WTC11 (cell line): ENCODE measurements around the gene GTF2A1L. TPM values are rescaled to one million over a fixed set of nuclear protein-coding genes. Genes with fewer than 3 reads are reported as not detected.

ENCODE experiments used
- ATAC-seq: fragments of 200-7000 bp; cut with Tn5 transposase; 2 replicates; pipeline ENCODE4 v1.10.0; 2021; ENCODE audit warnings: mild to moderate bottlenecking, moderate library complexity
- Bru-seq: library from RNA; stranded (reverse); fragments of 400-500 nt; gene quantifications from one replicate; lab custom pipeline; 2021; lab: Mats Ljungman, UMichigan
- CTCF ChIA-PET: fragments of 300-600 bp; sonication (Branson Sonifier 250); formaldehyde crosslinking; loops from one replicate; lab custom pipeline; 2021; ENCODE audit warnings: antibody characterized with exemption; lab: Charles Lee
- POLR2A ChIA-PET: fragments of 350-600 bp; sonication (Branson Sonifier 250); formaldehyde crosslinking; loops from one replicate; lab custom pipeline; 2021; ENCODE audit warnings: antibody characterized with exemption; lab: Charles Lee
- DNase-seq: peaks from one replicate; pipeline ENCODE4 v3.0.0; 2021; ENCODE audit warnings: low spot score
- H3K27ac Mint-ChIP-seq: 2 replicates; pipeline ENCODE4 v1.8.0; 2021; ENCODE audit warnings: mixed read lengths
- H3K27me3 Mint-ChIP-seq: 2 replicates; pipeline ENCODE4 v1.8.0; 2021; ENCODE audit warnings: low read depth, mild to moderate bottlenecking, moderate library complexity, mixed read lengths
- H3K36me3 Mint-ChIP-seq: 2 replicates; pipeline ENCODE4 v1.8.0; 2021; ENCODE audit warnings: mixed read lengths
- H3K4me1 Mint-ChIP-seq: 2 replicates; pipeline ENCODE4 v1.8.0; 2022; ENCODE audit warnings: mixed read lengths
- H3K4me3 Mint-ChIP-seq: 2 replicates; pipeline ENCODE4 v1.8.0; 2021; ENCODE audit warnings: mild to moderate bottlenecking, moderate library complexity, mixed read lengths
- H3K9me3 Mint-ChIP-seq: 2 replicates; pipeline ENCODE4 v1.8.0; 2021; ENCODE audit warnings: mixed read lengths
- CBFB ChIP-seq: sonication (generic); formaldehyde crosslinking; IDR thresholded peaks from 2 replicates; pipeline ENCODE4 v1.8.1; 2022; ENCODE audit warnings: mild to moderate bottlenecking, low read depth, missing genetic modification reagents
- CREB1 ChIP-seq: sonication (generic); formaldehyde crosslinking; IDR thresholded peaks from 2 replicates; pipeline ENCODE4 v1.8.0; 2023; ENCODE audit warnings: mild to moderate bottlenecking, missing genetic modification reagents
- FOXJ3 ChIP-seq: sonication (generic); formaldehyde crosslinking; IDR thresholded peaks from 2 replicates; pipeline ENCODE4 v1.9.0; 2021; ENCODE audit warnings: missing genetic modification reagents, mild to moderate bottlenecking, borderline replicate concordance
- IRF2 ChIP-seq: sonication (generic); formaldehyde crosslinking; IDR thresholded peaks from 2 replicates; pipeline ENCODE4 v1.8.0; 2022; ENCODE audit warnings: low read depth, missing genetic modification reagents, borderline replicate concordance
- JUN ChIP-seq: sonication (generic); formaldehyde crosslinking; IDR thresholded peaks from 2 replicates; pipeline ENCODE4 v1.8.0; 2023; ENCODE audit warnings: mild to moderate bottlenecking, missing genetic modification reagents
- MXD4 ChIP-seq: fragments of 250-450 bp; sonication (Bioruptor Pico); IDR thresholded peaks from 2 replicates; pipeline ENCODE4 v1.8.0; 2021; ENCODE audit warnings: mild to moderate bottlenecking, moderate library complexity, borderline replicate concordance
- NFATC4 ChIP-seq: fragments of 250-450 bp; sonication (Bioruptor Pico); IDR thresholded peaks from 2 replicates; pipeline ENCODE4 v1.9.0; 2021; ENCODE audit warnings: mild to moderate bottlenecking
- NFE2L1 ChIP-seq: sonication (generic); formaldehyde crosslinking; IDR thresholded peaks from 2 replicates; pipeline ENCODE4 v1.8.1; 2023; ENCODE audit warnings: missing genetic modification reagents
- NR2C2 ChIP-seq: sonication (generic); formaldehyde crosslinking; IDR thresholded peaks from 2 replicates; pipeline ENCODE4 v1.8.0; 2022; ENCODE audit warnings: mild to moderate bottlenecking, missing genetic modification reagents
- SOX15 ChIP-seq: fragments of 250-450 bp; sonication (Bioruptor Pico); IDR thresholded peaks from 2 replicates; pipeline ENCODE4 v1.9.0; 2021; ENCODE audit warnings: mild to moderate bottlenecking
- ZNF263 ChIP-seq: sonication (generic); formaldehyde crosslinking; IDR thresholded peaks from 2 replicates; pipeline ENCODE4 v1.8.1; 2022; ENCODE audit warnings: low read depth, mild to moderate bottlenecking, moderate library complexity, missing genetic modification reagents
- long read RNA-seq, 3 experiments: library from RNA in 1 of 3; library from capped mRNA in 1 of 3; library from polyadenylated mRNA in 1 of 3; unstranded in 2 of 3; stranded (forward) in 1 of 3; transcript quantifications; one replicate each; pipeline ENCODE4 v2.0.0, GENCODE V29; 2021
- total RNA-seq: library from RNA; stranded (reverse); gene quantifications from 3 replicates; pipeline ENCODE4 v1.2.3, GENCODE V29; 2021
- TF ChIP-seq, protein P1 (sequence below): sonication (generic); formaldehyde crosslinking; IDR thresholded peaks from 2 replicates; pipeline ENCODE4 v1.8.1; 2023; ENCODE audit warnings: mild to moderate bottlenecking, moderate library complexity, missing genetic modification reagents
- TF ChIP-seq, protein P2 (sequence below): sonication (generic); formaldehyde crosslinking; IDR thresholded peaks from 2 replicates; pipeline ENCODE4 v1.8.1; 2023; ENCODE audit warnings: mild to moderate bottlenecking, missing genetic modification reagents
- TF ChIP-seq, protein P3 (sequence below): sonication (generic); formaldehyde crosslinking; IDR thresholded peaks from 2 replicates; pipeline ENCODE4 v1.8.1; 2023; ENCODE audit warnings: mild to moderate bottlenecking, missing genetic modification reagents, borderline replicate concordance
- TF ChIP-seq, protein P4 (sequence below): sonication (generic); formaldehyde crosslinking; IDR thresholded peaks from 2 replicates; pipeline ENCODE4 v1.8.1; 2023; ENCODE audit warnings: mild to moderate bottlenecking, missing genetic modification reagents
- TF ChIP-seq, protein P5 (sequence below): sonication (generic); formaldehyde crosslinking; IDR thresholded peaks from 2 replicates; pipeline ENCODE4 v1.8.1; 2023; ENCODE audit warnings: mild to moderate bottlenecking, missing genetic modification reagents, moderate library complexity
- TF ChIP-seq, protein P6 (sequence below): sonication (generic); formaldehyde crosslinking; IDR thresholded peaks from 2 replicates; pipeline ENCODE4 v1.8.1; 2022; ENCODE audit warnings: low read depth, mild to moderate bottlenecking, moderate library complexity, missing genetic modification reagents, borderline replicate concordance
- TF ChIP-seq, protein P7 (sequence below): sonication (generic); formaldehyde crosslinking; conservative IDR thresholded peaks from 2 replicates; pipeline ENCODE4 v1.8.1; 2022; ENCODE audit warnings: mild to moderate bottlenecking, missing genetic modification reagents

The GTF2A1L gene, protein sequence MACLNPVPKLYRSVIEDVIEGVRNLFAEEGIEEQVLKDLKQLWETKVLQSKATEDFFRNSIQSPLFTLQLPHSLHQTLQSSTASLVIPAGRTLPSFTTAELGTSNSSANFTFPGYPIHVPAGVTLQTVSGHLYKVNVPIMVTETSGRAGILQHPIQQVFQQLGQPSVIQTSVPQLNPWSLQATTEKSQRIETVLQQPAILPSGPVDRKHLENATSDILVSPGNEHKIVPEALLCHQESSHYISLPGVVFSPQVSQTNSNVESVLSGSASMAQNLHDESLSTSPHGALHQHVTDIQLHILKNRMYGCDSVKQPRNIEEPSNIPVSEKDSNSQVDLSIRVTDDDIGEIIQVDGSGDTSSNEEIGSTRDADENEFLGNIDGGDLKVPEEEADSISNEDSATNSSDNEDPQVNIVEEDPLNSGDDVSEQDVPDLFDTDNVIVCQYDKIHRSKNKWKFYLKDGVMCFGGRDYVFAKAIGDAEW
- total RNA-seq (not detected in 3 replicates), Bru-seq, nascent RNA (percentile 31 among the genes with signal in this experiment)
- long read RNA-seq, experiment 1 = 0 reads
- long read RNA-seq, experiment 2 = 0 reads
- long read RNA-seq, experiment 3 = 0 reads

DNA sequence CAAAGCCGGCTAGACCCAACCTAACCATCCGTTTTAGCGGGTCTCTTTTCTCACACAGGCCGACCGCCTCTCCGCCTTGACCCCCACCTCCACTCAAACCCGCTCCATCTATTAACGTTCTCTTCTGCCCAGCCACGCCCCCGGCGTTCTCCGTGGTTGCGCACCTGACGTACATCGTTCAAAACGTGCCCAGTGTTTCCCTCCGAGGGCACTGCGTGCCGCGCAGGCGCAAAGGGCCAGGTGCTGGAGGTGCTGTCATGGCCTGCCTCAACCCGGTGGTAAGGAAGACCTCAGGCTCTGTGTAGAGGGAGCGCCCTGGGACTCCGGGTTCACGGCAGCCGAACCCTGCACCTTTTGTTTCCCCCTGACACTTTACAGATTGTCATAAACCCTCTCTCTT, at the start of gene GTF2A1L:
TSS of gene GTF2A1L (plus strand) at position 239 of the 400 bp plus-strand sequence. CDS start at position 258, 19 bp downstream.
- CTCF ChIA-PET = no interaction called here

More for the DNA sequence above, at the start of gene GTF2A1L:
- no peak within 1 kb of the TSS for H3K27ac Mint-ChIP-seq
- no peak within 1 kb of the TSS for H3K4me3 Mint-ChIP-seq
- TF ChIP-seq, protein P1, sequence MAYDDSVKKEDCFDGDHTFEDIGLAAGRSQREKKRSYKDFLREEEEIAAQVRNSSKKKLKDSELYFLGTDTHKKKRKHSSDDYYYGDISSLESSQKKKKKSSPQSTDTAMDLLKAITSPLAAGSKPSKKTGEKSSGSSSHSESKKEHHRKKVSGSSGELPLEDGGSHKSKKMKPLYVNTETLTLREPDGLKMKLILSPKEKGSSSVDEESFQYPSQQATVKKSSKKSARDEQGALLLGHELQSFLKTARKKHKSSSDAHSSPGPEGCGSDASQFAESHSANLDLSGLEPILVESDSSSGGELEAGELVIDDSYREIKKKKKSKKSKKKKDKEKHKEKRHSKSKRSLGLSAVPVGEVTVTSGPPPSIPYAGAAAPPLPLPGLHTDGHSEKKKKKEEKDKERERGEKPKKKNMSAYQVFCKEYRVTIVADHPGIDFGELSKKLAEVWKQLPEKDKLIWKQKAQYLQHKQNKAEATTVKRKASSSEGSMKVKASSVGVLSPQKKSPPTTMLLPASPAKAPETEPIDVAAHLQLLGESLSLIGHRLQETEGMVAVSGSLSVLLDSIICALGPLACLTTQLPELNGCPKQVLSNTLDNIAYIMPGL (CRISPR knock-in tag) = no peak
- TF ChIP-seq, protein P2, sequence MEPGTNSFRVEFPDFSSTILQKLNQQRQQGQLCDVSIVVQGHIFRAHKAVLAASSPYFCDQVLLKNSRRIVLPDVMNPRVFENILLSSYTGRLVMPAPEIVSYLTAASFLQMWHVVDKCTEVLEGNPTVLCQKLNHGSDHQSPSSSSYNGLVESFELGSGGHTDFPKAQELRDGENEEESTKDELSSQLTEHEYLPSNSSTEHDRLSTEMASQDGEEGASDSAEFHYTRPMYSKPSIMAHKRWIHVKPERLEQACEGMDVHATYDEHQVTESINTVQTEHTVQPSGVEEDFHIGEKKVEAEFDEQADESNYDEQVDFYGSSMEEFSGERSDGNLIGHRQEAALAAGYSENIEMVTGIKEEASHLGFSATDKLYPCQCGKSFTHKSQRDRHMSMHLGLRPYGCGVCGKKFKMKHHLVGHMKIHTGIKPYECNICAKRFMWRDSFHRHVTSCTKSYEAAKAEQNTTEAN (CRISPR knock-in tag) = no peak
- TF ChIP-seq ZNF263 (CRISPR knock-in tag) (no peak), JUN (CRISPR knock-in tag) (no peak), CREB1 (no peak), NFE2L1 (CRISPR knock-in tag) (no peak), SOX15 (CRISPR knock-in tag) (no peak), IRF2 (CRISPR knock-in tag) (no peak), NFATC4 (CRISPR knock-in tag) (no peak), FOXJ3 (CRISPR knock-in tag) (no peak), NR2C2 (no peak), CBFB (CRISPR knock-in tag) (no peak), MXD4 (CRISPR knock-in tag) (no peak)
- TF ChIP-seq, protein P3, sequence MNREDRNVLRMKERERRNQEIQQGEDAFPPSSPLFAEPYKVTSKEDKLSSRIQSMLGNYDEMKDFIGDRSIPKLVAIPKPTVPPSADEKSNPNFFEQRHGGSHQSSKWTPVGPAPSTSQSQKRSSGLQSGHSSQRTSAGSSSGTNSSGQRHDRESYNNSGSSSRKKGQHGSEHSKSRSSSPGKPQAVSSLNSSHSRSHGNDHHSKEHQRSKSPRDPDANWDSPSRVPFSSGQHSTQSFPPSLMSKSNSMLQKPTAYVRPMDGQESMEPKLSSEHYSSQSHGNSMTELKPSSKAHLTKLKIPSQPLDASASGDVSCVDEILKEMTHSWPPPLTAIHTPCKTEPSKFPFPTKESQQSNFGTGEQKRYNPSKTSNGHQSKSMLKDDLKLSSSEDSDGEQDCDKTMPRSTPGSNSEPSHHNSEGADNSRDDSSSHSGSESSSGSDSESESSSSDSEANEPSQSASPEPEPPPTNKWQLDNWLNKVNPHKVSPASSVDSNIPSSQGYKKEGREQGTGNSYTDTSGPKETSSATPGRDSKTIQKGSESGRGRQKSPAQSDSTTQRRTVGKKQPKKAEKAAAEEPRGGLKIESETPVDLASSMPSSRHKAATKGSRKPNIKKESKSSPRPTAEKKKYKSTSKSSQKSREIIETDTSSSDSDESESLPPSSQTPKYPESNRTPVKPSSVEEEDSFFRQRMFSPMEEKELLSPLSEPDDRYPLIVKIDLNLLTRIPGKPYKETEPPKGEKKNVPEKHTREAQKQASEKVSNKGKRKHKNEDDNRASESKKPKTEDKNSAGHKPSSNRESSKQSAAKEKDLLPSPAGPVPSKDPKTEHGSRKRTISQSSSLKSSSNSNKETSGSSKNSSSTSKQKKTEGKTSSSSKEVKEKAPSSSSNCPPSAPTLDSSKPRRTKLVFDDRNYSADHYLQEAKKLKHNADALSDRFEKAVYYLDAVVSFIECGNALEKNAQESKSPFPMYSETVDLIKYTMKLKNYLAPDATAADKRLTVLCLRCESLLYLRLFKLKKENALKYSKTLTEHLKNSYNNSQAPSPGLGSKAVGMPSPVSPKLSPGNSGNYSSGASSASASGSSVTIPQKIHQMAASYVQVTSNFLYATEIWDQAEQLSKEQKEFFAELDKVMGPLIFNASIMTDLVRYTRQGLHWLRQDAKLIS (CRISPR knock-in tag) = no peak
- TF ChIP-seq, protein P4, sequence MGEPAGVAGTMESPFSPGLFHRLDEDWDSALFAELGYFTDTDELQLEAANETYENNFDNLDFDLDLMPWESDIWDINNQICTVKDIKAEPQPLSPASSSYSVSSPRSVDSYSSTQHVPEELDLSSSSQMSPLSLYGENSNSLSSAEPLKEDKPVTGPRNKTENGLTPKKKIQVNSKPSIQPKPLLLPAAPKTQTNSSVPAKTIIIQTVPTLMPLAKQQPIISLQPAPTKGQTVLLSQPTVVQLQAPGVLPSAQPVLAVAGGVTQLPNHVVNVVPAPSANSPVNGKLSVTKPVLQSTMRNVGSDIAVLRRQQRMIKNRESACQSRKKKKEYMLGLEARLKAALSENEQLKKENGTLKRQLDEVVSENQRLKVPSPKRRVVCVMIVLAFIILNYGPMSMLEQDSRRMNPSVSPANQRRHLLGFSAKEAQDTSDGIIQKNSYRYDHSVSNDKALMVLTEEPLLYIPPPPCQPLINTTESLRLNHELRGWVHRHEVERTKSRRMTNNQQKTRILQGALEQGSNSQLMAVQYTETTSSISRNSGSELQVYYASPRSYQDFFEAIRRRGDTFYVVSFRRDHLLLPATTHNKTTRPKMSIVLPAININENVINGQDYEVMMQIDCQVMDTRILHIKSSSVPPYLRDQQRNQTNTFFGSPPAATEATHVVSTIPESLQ (CRISPR knock-in tag) = no peak
- TF ChIP-seq, protein P5, sequence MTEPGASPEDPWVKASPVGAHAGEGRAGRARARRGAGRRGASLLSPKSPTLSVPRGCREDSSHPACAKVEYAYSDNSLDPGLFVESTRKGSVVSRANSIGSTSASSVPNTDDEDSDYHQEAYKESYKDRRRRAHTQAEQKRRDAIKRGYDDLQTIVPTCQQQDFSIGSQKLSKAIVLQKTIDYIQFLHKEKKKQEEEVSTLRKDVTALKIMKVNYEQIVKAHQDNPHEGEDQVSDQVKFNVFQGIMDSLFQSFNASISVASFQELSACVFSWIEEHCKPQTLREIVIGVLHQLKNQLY (CRISPR knock-in tag) = no peak
- TF ChIP-seq, protein P6, sequence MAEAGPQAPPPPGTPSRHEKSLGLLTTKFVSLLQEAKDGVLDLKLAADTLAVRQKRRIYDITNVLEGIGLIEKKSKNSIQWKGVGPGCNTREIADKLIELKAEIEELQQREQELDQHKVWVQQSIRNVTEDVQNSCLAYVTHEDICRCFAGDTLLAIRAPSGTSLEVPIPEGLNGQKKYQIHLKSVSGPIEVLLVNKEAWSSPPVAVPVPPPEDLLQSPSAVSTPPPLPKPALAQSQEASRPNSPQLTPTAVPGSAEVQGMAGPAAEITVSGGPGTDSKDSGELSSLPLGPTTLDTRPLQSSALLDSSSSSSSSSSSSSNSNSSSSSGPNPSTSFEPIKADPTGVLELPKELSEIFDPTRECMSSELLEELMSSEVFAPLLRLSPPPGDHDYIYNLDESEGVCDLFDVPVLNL = no peak
- TF ChIP-seq, protein P7, sequence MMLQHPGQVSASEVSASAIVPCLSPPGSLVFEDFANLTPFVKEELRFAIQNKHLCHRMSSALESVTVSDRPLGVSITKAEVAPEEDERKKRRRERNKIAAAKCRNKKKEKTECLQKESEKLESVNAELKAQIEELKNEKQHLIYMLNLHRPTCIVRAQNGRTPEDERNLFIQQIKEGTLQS (CRISPR knock-in tag) = no peak
- H3K9me3 Mint-ChIP-seq = peaks cover 12% of the 10 kb centered on the region
- H3K4me1 Mint-ChIP-seq = no peaks in the 10 kb centered on the region
- DNase-seq (no peak), ATAC-seq (no peak)
- POLR2A ChIA-PET = no interaction called here
- H3K27me3 Mint-ChIP-seq = no peaks in the 10 kb centered on the region
- H3K36me3 Mint-ChIP-seq = peaks cover 15% of the 10 kb centered on the region
